IPS DF 4.7 (cell line): ENCODE results near the gene LSP1.

ENCODE experiments used
- DNase-seq: peaks from one replicate; pipeline ENCODE4 v3.0.0-alpha.2; 2013; ENCODE audit warnings: low spot score; ENCODE audit errors: extremely low read depth

The LSP1 gene

DNA sequence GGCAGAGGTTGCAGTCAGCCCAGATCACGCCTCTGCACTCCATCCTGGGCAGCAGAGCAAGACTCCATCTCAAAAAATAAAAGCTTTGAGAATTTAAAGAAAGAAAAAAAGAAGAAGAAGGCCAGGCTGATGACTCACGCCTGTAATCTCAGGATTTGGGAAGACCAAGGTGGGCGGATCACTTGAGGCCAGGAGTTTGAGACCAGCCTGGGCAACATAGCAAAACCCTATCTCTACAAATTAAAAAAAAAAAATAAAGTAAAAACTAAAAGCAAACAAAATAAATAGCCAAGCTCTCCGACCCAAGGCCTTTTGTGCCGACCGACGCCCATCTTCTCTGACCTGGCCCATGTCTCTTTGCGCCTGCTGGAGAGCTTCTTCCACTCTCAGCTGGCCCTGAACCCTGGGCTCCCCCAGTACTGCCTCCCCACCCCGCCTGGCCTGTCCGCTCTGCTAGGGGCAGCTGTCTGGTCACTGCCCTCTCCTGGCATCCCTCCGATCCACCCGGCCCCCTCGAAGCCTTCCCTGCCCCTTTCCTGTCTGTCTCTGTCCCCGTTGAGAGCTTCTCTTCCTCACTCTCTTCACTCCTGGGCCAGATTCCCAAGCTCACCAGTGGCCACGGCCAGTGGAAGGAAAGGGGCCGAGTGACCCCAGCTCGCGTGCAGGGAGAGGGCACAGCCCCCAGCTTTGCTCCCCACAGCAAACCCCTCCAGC, 4.8 kb upstream of the LSP1 start:
- no peak for DNase-seq

GRCh38 chr11:1848640-1849430, 4.0 kb upstream of the LSP1 start:
- DNase-seq: no peak

GRCh38 chr11:1851468-1852180, 1.3 kb upstream of the LSP1 start:
- no peak for DNase-seq

- no peak for DNase-seq
Observed at GRCh38 chr11:1852271-1852876, 510 bp upstream of the LSP1 start.

DNA sequence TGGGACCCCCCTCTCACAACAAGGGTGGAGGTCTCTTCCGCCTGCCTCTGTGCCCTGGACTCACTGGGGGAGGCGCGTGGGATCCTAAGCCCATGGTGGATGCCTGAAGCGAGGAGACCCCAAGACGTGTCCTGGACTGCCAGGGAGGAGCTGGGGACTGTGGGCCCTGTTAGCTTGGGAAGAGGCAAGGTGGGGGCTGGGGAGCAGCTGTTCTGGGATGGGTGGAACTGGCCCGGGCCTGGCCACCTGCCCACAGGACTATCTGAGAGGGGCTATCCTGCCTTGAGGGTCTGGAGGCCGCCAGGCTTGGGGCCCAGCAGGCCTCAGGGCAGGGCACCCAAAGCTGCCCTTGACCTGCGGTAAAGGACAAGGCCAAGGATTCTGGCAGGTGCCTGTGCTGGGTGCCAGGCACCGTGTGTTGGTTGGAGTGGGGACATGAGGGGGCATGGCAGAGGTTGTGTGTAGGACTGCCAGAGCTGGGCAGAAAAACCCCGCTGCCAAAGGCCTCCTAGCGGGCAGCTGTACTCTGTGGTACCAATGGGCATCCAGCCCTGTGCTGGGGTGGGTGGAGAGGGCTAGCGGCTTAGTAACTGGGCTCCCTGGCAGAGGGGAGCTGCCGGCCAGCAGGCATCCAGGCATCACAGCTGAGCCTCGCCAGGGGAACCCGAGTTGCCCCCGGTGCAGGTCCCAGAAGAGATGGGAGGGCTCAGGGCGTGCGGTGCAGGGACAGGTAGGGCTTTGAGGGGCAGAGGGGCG, 670 bp downstream of the LSP1 start:
- DNase-seq: no peak

DNA sequence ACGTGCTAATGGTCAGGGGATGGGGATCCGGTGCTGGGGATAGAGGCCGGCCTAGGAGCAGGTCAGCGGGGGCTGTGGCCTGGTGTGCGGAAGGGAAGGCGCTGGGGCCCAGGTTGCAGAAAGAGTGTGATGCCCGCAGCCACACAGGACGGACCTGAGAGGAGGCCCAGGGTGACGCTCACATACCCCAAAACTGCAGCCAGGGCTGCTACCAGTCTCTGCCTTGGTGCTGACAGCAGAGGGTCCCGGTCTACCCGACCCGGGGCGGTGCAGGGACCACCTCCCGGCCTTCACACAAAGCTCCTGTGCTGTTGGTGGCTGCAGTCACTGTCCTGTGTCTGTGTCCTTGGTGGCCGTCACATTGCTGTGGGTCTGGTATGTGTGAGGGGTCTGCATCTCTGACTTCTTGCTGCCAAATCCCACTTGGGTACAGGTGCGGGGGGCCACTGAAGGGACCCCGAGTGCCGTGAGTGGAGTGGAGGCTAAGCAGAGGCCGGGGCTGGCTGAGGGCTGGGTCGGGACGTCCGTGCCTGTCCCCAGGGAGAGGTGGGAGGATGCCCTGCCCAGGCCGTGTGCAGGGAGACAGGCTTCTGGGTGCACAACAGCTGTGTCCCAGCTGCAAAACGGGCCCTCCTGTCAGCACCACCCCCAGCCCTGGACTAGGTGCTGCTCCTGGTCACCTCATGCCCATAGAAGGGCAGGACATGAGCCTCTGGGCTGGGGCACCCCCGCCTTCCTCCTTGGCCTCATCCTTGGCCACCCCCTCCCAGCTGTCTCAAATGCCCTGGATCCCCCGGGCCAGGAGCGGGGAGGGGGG, 1.5 kb downstream of the LSP1 start:
- no peak for DNase-seq

DNA sequence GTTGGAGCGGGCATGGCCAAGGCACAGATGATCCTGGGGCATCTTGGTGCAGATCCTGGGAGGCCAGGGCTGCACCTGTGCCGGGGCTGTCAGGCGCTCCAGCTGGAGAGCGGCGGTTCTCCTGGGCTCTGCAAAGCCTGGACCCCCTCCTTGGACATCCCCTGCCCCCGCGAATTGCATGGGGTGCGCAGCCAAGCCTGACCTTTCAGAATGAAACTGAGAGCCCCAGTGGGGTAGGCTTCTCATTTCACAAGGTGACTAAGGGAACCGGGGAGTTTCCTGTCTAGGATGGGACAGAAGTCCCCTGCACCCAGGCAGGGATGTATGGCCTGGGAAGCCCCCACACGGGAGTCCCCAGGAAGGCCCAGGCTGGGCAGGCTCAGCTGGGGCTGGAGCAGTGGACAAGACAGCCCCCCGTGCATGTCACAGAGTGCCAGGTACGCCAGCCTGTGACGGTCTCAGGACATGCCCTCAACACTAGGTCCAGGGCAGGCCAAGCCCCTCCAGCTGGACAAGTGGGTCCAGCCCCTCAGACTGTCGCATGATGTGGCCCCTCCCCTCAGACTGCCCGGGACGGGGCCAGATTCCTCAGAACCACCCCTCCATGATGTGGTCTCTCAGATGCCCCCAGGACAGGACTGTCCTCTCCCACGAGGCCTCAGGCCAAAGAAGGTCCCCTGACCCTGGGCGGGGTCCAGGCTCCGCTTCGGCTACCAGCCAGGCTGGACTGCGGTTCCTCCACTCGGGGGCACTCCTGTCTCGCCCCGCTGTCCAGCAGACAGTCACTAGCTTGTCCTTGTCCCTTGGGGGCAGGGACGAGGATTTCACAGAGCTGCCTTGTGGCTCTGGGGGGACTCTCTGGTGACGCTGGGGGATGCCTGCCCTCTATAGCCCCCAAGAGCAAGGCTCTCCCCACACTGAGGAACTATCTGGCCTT, 2.3 kb downstream of the LSP1 start:
- no peak for DNase-seq

- no peak for DNase-seq
Observed at GRCh38 chr11:1855886-1856265, 3.0 kb downstream of the LSP1 start.

DNA sequence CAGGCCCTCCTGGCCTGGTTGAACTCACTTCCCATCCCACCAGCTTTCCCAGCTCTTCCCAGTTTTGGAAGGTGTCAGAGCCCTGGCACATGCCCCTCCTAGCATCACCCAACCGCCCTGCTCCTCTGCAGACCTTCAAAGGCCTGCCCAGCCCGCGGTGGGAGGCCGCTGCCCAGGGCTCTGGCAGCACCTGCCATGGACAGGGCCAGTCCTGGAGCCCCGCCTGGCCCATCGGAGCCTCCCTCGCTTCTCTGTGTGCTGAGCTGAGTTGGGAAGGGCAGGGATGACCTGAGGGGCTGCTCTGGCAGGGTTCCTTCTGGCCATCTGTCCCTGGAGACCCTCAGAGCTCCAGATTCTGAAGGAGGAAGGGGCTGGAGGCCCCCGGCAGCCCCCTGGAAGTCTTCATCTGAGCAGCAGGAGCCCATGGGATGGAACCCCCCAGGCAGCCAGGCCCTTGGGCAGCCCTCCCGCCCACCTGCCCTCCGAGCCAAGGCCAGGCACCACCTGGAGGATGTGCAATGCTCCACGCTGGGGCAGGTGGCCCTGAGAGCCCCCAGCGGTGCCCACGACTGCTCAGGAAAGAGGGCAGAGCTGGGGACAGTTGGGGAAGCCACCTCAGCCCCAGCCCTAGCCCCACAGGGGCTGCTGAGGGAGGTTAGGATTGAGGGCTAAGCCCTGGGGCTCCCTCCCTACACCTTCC, 3.6 kb downstream of the LSP1 start:
- no peak for DNase-seq

- no peak for DNase-seq
Observed at GRCh38 chr11:1857064-1857463, 4.2 kb downstream of the LSP1 start.

GRCh38 chr11:1858154-1858553, 5.3 kb downstream of the LSP1 start:
- no peak for DNase-seq

- DNase-seq: no peak
Observed at GRCh38 chr11:1858576-1858975, 5.7 kb downstream of the LSP1 start.

DNA sequence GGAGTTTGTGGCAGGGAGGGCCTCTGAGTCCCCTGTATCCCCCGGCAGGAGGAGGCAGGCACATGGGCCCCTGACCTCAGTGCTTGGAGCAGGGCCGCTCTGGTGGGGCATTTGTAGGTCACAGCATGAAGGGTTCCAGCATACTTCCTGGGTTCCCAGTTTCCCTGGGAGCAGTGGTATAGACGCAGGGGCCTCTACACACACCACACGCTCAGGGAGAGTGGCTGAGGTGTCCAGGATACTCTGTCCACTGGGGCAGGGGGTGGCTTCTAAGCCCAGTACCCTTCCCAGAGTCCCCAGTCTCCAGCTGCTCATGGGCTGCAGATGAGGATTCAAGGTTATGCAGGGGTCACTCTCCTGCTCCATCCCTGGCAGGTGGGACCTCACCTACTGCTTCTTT, 6.1 kb downstream of the LSP1 start:
- DNase-seq: no peak

DNA sequence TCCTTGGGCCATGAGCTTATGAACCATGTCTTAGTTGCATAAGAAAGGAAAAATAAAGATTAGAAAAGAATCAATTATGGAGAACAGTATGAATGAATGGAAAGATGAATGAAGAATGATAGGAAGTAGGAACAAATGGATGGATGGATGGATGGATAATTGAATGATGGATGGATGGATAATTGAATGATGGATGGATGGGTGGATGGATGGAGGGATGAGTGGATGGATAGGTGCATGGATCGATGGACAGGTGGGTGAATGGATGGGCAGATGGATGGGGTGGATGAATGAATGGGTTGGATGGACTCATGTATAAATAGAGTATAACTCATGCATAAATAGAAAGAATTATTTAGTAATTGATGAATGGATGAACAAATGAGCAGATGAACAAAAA, 7.2 kb downstream of the LSP1 start:
- DNase-seq: no peak

DNA sequence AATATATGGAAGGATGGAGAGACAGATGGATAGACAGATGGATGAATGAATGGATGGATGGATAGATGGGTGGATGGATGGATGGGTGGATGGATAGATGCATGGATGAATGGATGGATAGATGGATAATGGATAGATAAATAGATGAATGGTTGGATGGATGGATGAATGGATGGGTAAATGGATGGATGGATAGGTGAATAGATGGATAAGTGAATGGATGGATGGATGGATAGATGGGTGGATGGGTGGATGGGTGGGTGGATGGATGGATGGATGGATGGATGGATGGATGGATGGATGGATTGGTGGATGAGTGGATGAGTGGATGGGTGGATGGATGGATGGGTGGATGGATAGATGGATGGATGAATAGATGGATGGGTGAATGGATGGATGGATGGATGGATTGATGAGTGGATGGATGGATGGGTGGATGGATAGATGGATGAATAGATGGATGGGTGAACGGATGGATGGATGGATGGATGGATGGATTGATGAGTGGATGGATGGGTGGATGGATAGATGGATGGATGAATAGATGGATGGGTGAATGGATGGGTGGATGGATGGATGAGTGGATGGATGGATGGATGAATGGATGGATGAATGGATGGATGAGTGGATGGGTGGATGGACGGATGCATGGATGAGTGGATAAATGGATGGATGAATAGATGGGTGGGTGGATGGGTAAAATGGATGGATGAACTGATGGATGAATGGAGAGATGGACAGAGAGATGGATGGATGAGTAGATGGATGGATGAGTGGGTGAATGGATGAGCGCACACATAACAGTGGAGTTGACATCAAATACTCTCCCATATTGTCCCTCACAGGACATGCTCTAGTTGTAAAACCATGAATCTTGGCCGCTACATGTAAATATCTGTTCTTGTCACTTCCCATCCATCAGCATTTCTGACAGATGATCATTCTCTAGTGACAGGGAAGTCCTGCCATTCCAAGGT, 8.8 kb downstream of the LSP1 start:
- no peak for DNase-seq

DNA sequence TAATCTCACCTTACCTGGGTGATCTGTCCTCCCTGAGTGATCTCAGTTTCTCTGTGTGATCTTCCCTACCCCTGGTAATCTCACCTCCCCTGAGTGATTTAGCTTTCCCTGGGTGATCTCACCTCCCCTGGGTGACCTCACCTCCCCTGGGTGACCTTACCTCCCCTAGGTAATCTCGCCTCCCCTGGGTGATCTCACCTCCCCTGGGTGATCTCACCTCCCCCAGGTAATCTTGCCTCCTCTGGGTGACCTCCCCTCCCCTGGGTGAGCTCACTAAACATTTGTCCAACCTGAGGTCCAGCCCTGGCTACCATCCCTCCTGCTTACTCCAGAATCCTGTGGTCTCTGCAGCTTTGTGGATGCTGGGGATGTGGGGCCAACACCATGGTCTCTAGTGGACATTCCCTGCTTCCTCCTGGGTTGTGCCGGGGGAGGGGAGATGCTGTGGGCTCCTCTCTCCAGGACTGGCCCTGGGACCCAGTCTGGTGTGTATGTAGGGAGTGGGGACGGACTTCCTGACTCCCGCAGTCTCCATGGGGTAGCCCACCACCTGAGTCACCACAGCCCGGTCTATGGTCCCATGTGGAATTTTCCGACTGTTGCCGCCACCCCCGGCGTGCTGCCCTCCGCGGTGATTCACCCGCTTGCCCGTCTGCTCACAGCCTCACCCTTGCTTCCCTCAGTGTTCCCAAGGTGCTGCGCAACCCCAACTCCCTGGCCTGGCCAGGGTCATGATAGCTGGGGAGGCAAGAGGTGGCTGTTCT, 9.9 kb downstream of the LSP1 start:
- no peak for DNase-seq
